ENCODE data around the gene WNK1.
"Not testable (repeated sequence)": the region's sequence is repeated elsewhere in the genome, so short reads cannot be mapped to it uniquely, and the experiment has no call there.

The WNK1 gene

DNA sequence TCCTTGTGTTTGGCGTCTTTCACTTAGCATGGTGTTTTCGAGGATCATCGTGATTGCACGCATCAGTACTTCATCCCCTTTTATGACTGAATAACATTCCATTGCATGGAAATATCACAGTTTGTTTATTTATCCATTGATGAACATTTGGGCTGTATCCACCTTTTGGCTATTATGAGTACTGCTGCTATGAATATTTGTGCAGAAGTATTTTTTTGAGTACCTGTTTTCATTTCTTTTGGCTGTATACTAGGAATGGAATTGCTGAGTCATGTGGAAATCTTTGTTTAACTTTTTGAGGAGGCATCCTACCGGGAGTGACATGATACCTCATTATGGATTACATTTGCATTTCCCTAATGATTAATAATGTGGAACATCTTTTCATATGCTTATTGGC lies 66.4 kb downstream of the WNK1 start:
- no peak for DNase-seq

GRCh38 chr12:820336-820735 lies 68.0 kb downstream of the WNK1 start:
- no peak for DNase-seq

- no peak for DNase-seq
Measured at GRCh38 chr12:823028-823698, 70.8 kb downstream of the WNK1 start.

DNA sequence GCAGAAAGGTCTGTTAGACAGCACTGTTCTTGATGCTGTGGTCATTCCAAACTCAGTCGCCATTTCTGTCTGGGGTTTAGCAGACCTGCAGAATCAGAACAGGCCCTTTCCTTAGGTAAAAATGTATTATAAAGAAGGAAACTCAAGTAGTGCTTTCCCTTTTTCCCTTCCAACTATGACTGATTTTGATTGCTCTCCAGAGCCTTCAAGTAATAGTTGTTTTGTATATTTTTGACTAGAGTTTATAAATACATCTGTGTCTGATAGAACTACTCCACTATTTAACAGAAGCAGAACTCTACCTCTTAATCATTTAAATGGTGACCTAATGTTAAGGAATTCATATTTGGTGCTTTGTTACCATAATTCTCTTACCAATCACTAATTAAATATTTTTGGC lies 74.0 kb downstream of the WNK1 start:
- no peak for DNase-seq

GRCh38 chr12:828726-829395 lies 76.5 kb downstream of the WNK1 start:
- no peak for DNase-seq

DNA sequence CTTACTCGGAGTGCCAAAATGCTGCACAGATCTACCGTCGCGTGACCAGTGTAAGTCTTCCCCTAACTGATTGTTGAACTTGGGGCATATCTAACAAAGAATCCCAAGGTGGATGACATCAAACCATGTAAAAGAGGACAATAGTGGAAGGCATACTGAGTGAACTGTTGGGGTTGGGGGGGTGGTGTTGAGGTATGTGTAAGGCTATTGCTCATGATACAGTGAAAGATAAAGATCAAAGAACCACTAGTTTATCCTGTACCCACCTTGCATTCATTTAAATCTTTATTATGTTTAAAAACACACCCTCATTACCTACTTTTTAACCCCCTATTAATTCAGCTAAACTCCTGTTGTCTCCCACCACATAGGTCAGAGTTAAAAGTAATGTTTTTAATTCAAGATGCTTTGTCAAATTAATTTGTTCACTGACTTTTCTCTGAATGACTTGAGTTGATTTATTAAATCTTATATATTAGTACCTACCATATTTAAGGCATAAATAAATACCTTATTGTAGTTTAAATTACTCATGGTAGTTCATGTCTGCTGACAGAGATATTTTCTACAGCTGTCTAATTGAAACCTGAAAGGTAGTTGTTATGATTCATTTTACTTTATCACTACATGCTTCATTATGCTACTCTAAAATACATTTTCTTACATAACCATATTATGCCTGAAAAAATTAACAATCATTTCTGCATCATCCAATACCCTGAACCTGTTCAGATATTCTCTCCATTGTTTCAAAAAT lies 77.9 kb downstream of the WNK1 start:
- no peak for DNase-seq

DNA sequence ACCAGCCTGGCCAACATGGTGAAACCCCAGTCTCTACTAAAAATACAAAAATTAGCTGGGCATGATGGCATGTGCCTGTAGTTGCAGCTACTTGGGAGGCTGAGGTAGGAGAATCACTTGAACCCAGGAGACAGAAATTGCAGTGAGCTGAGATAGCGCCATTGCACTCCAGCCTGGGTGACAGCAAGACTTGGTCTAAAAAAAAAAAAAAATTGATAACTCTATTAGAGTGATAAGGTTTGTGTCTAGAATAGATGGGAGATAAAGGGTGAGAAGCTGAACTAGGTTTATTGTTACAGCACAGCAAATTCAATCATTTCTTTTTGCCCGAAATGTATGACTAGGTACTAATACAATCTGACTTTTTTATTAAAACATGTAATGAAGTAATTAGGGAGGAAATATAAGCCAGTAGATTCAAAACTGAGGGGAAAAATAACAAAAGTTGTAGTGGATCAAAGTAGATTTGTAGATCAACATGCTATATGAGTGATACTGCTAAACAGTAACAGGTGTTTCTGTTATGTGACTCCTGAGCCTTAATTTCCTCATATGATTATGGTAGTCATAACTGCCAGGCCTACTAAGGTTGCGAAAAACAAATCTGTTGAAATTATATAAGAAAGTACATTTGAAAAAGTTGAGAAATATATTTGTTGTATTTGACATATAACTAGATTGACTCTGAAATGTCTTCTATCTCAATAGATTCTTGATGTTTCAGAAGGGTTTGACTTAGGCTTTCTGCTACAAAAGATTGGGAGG lies 83.6 kb downstream of the WNK1 start:
- DNase-seq: no peak

GRCh38 chr12:836952-837351 lies 84.6 kb downstream of the WNK1 start:
- DNase-seq: no peak

GRCh38 chr12:837548-837947 lies 85.2 kb downstream of the WNK1 start:
- DNase-seq: no peak

- no peak for DNase-seq
Measured at GRCh38 chr12:843609-844008, 91.2 kb downstream of the WNK1 start.

DNA sequence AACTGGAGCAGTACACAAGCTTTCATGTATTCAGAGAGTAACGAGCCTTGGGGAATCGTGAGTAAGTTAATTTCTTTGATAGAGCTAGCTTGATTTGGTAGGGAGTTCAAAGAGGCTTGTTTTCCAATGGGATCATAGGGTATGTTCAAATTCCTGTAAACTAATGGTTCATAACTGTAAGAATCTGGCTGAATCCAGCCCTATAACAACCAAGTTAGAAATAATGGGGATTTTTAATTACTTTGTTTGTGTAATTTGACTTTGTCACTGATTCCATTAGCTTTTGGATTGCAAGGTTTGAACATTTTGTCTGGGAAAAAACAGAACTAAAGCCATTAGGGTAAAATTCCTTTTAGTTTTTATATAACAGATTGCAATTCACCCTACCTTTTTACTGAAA lies 94.0 kb downstream of the WNK1 start:
- DNase-seq: no peak

DNA sequence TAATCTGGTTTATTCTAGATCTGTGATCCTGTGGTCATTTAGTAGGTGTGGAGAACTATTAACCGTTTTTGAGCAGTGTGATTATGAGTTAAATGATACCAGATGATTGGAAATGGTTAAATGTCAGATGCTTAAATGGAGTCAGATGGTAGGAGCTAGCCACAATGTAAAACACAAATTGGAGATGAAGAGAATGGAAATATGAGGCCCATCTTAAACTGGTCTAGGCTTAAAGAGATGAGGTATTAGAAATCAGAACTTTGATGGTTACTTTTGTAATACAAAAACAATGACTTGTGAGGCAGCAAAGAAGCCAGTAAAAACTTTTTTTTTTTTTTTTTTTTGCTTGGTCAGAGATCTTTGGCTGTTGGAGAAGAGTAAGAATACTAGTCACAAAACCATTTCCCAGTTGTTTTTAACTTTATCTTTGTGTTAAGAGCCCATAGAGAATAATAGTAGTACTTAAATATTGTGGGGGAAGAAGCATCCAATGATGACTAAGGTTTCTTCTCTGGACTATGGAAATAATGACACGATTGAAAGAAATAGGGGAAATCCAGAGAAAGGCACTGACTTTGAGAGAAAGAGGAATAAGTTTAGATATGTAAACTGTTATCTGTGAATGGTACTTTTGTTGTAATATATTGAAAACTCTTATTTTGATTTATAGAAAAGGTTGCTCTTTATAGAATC lies 95.9 kb downstream of the WNK1 start:
- DNase-seq: no peak

DNA sequence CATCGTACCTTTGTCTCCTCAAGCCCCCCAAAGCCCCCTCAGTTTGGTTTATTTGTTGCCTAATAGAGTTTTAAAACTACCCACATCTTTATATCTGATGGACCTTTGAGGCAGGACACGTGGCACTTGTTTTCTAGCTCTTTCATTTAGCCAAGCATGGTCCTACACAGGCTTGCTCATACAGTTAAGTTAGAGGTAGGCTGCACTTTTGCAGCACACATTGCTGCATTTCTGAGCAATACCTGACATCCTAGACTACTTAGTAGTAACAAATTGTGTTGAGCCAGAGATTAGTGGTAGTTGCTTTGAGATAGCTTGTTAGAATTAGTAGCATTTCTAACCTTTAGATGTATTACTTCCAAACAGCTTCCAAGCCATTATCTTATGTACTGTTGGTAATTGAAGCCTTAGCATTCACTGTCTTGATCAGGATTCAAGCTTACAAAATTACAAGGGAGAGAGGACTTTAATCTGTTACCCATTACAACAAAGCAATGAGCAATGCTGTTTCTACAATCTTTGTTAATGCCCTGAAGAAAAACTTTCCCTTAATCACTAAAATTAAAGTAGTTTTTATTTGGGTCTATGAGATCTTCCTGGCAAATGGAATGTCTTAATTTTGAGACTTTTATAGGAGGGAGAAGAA lies 96.6 kb downstream of the WNK1 start:
- DNase-seq: no peak

GRCh38 chr12:849733-850437 lies 97.5 kb downstream of the WNK1 start:
- DNase-seq: not testable (repeated sequence)

GRCh38 chr12:851343-851742 lies 99.0 kb downstream of the WNK1 start:
- DNase-seq: no peak

DNA sequence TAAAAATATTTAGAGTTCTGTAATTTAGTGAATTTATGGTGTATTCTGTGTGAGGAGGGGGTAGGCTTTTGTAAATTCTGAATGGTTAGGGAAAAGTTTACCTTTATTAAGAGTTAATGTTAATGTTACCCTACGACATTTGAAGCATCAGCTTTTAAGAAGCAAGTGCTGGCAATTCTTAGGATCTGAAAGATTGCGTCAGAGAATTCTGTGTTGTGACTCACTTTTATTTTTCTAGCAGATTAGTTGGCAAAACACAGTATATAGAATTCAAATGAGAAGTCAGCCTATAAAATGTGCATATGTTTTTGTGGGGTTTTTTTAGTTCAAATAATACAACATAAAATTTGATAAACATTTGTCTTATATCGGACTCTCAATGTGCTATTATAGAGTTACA lies 99.5 kb downstream of the WNK1 start:
- DNase-seq: no peak

- no peak for DNase-seq
Measured at GRCh38 chr12:852864-853263, 100.5 kb downstream of the WNK1 start.

DNA sequence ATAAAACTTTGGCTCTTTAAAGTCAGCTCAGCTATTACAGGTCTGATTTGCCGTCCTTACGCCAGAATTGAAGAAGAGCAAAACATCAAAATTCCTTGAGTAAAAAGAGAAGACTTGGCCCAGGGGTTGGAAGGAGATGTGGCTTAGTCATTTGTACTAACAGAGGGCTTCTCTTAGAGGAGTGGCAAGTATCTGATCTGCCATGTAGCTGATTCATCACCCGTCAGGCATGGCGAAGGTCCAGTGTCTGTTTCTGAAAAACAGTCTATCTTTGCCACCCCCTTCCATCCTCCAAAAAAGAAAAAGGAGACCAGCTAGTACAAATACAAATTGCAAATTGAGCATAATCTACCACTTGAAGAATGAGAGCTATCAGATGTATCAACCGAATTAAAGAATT lies 105.2 kb downstream of the WNK1 start:
- no peak for DNase-seq

- no peak for DNase-seq
Measured at GRCh38 chr12:862303-862911, 110.0 kb downstream of the WNK1 start.

DNA sequence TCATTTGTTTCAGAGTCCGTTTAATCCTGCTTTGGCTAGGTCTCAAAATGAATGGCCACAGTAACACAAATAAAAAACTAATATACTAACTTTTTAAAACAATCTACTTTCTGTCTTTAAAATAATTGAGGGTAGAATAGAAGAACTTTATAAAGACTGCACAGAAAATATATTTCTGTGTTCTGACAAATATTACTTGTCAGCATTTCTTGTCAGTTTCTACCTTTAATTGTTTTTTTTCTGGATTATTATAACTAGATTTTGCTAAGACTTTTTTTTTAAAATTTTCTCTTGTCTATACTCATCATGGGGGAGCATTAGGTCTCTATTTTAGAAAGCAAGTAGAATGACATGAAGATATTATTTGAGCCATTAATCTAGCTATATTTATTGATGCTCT lies 110.9 kb downstream of the WNK1 start:
- DNase-seq: no peak

- no peak for DNase-seq
Measured at GRCh38 chr12:865614-866013, 113.2 kb downstream of the WNK1 start.

Data from CD4-positive, alpha-beta T cell treated with Interleukin-12 subunit alpha and Interleukin-12 subunit beta, for 1 hour (primary cell).